H1 (cell line): ENCODE data around the gene PML. TPM values are rescaled to one million over a fixed set of nuclear protein-coding genes. Genes with fewer than 3 reads are reported as not detected.

ENCODE experiments used
- ASH2L ChIP-seq: fragments of 200-600, 300-600 bp; sonication (generic); IDR thresholded peaks from one replicate; pipeline ENCODE4 v1.7.1; 2017; ENCODE audit warnings: low read length
- BACH1 ChIP-seq: IDR thresholded peaks from 2 replicates; pipeline ENCODE4 v1.6.1; 2012; ENCODE audit warnings: low read length, improper control_type of control experiment
- BCL11A ChIP-seq, 2 experiments: IDR thresholded peaks; one replicate each; pipeline ENCODE4 v1.6.1; 2011; ENCODE audit warnings: low read depth in 2 of 2, low read length in 2 of 2, mild to moderate bottlenecking in 2 of 2
- KDM4A ChIP-seq: IDR thresholded peaks from one replicate; pipeline ENCODE4 v1.7.1; 2012; ENCODE audit warnings: low read depth, mild to moderate bottlenecking, moderate library complexity, low read length, inconsistent platforms; ENCODE audit not compliant: severe bottlenecking
- RAD21 ChIP-seq, 2 experiments: IDR thresholded peaks in 1 of 2; conservative IDR thresholded peaks in 1 of 2; 2 replicates each; pipeline ENCODE4 v1.6.1; 2011; ENCODE audit warnings: low read depth in 2 of 2, low read length in 2 of 2, improper control_type of control experiment in 1 of 2, inconsistent platforms in 1 of 2, mild to moderate bottlenecking in 1 of 2, moderate library complexity in 1 of 2
- RFX5 ChIP-seq: IDR thresholded peaks from 2 replicates; pipeline ENCODE4 v1.6.1; 2011; ENCODE audit warnings: low read depth, low read length, improper control_type of control experiment, borderline replicate concordance
- RXRA ChIP-seq: IDR thresholded peaks from 2 replicates; pipeline ENCODE4 v1.6.1; 2011; ENCODE audit warnings: low read depth, mild to moderate bottlenecking, low read length, moderate library complexity; ENCODE audit not compliant: insufficient read depth
- SIN3A ChIP-seq, 2 experiments: IDR thresholded peaks in 1 of 2; conservative IDR thresholded peaks in 1 of 2; 2 replicates each; pipeline ENCODE4 v1.6.1; 2011 to 2012; ENCODE audit warnings: low read length in 2 of 2, improper control_type of control experiment in 1 of 2, low read depth in 1 of 2, mild to moderate bottlenecking in 1 of 2
- SP2 ChIP-seq: IDR thresholded peaks from 2 replicates; pipeline ENCODE4 v1.6.1; 2012; ENCODE audit warnings: mild to moderate bottlenecking, low read length, inconsistent platforms
- SRF ChIP-seq: IDR thresholded peaks from 2 replicates; pipeline ENCODE4 v1.6.1; 2011; ENCODE audit warnings: mild to moderate bottlenecking, low read depth, low read length, moderate library complexity
- TAF1 ChIP-seq: IDR thresholded peaks from 2 replicates; pipeline ENCODE4 v1.6.1; 2011; ENCODE audit warnings: mild to moderate bottlenecking, low read depth, low read length
- TAF7 ChIP-seq: optimal IDR thresholded peaks from 2 replicates; pipeline ENCODE3; 2011; ENCODE audit warnings: low read depth, mild to moderate bottlenecking, inconsistent platforms, low read length, moderate library complexity, borderline replicate concordance
- polyA plus RNA-seq, 7 experiments: library from polyadenylated mRNA; depleted of rRNA in 3 of 7; stranded (reverse) in 5 of 7; unstranded in 2 of 7; fragments of >200 nt in 5 of 7; fragments of 200-250 nt in 2 of 7; gene quantifications; 1 replicate in 5 of 7; 2 replicates in 1 of 7; 4 replicates in 1 of 7; pipeline versions ENCODE4 v1.2.1 to v1.2.3, GENCODE V29; 2011 to 2013; ENCODE audit warnings: missing spikeins in 2 of 7, mixed read lengths in 2 of 7
- total RNA-seq: library from RNA; stranded (reverse); fragmentation: NEBNext Ultra II Directional; extraction: Animal tissue kit (Norgen Biotek cat#: 25700); gene quantifications from 2 replicates; pipeline ENCODE4 v1.2.1, GENCODE V29; 2021
- TF ChIP-seq, protein P1 (sequence below): IDR thresholded peaks from 2 replicates; pipeline ENCODE4 v1.6.1; 2011; ENCODE audit warnings: low read depth, mild to moderate bottlenecking, low read length; ENCODE audit not compliant: insufficient read depth
- TF ChIP-seq, protein P2 (sequence below): IDR thresholded peaks from 2 replicates; pipeline ENCODE4 v1.6.1; 2011; ENCODE audit warnings: low read length, improper control_type of control experiment
- TF ChIP-seq, protein P3 (sequence below): IDR thresholded peaks from 2 replicates; pipeline ENCODE4 v1.6.1; 2012; ENCODE audit warnings: inconsistent platforms
- TF ChIP-seq, protein P4 (sequence below): IDR thresholded peaks from 2 replicates; pipeline ENCODE4 v1.6.1; 2012; ENCODE audit warnings: inconsistent platforms
- TF ChIP-seq, protein P5 (sequence below), 3 experiments: IDR thresholded peaks; 1 replicate in 2 of 3; 2 replicates in 1 of 3; pipeline versions ENCODE4 v1.5.1 to v1.6.1; 2011; ENCODE audit warnings: low read length in 3 of 3, mild to moderate bottlenecking in 3 of 3, inconsistent platforms in 2 of 3, low read depth in 1 of 3, moderate library complexity in 1 of 3; ENCODE audit not compliant: insufficient read depth in 1 of 3; ENCODE audit errors: control extremely low read depth in 1 of 3

The PML gene
- total and polyA plus RNA-seq, 2 of the 8 experiments (the other 6 are each of a cell fraction or from before 2014, with no cell fraction given): 14.9 to 30.3 TPM

DNA sequence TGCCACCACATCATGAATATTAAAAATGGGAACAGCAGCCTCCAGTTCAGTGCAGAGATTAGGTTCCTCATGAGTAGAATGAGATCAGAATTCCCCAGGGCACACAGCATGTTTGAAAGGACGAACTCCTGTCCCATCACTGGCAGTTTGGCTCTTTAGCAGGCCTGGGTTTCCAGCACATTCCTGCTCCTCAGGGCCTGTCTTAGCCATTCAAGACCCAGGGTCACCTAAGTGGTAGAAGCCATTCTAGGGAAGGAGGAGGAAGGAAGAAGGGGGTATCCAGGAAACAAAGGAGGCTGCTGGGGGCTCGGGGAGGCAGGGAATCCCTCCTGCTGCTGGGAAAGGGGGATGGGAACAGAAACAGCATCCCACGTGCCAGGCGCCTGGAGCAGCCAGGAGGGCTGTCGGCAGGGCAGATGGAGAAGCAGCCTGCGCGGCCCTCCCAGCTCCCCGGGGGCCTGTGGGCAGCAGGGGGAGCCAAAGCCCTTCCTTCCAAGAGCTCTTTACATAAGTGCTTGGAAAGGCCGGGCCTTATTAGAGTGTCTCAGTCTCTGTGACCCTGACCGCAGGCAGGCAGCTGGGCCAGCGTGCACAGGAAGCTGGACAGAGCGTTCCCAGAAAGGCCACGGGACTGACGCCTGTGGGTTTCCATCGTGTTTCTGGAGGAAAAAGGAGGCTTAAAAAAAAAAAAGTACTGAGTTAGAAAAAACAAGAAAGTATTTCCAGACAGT is 43.5 kb upstream of the PML start (continued):
- TF ChIP-seq, protein P1, sequence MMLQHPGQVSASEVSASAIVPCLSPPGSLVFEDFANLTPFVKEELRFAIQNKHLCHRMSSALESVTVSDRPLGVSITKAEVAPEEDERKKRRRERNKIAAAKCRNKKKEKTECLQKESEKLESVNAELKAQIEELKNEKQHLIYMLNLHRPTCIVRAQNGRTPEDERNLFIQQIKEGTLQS: no peak
- TF ChIP-seq TAF1 (peak; percentile 49; the same call in 1 of the 2 replicates), RXRA (no peak), RAD21 (IDR thresholded peaks at IDR 0.05 in 1 of 2, conservative IDR thresholded peaks at IDR 0.05 in 1 of 2; ENCODE audit: low read depth in 2 of 2, low read length in 2 of 2) (peak; percentile 81 to 87), TAF7 (peak; percentile 58), SP2 (no peak), ASH2L (peak; percentile 79), KDM4A (no peak), SRF (no peak), BACH1 (no peak), RFX5 (no peak), SIN3A (conservative IDR thresholded peaks at IDR 0.05 in 1 of 2, IDR thresholded peaks at IDR 0.05 in 1 of 2; ENCODE audit: low read depth in 1 of 2, low read length in 2 of 2) (0 out of 4 replicates have a peak, but pooled peaks of 1 of the 2 experiments have one; percentile 38), BCL11A (IDR thresholded peaks at IDR 0.05; ENCODE audit: low read depth in 2 of 2, low read length in 2 of 2) (no peak)
- TF ChIP-seq, protein P2, sequence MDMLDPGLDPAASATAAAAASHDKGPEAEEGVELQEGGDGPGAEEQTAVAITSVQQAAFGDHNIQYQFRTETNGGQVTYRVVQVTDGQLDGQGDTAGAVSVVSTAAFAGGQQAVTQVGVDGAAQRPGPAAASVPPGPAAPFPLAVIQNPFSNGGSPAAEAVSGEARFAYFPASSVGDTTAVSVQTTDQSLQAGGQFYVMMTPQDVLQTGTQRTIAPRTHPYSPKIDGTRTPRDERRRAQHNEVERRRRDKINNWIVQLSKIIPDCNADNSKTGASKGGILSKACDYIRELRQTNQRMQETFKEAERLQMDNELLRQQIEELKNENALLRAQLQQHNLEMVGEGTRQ: peak; percentile 48; the same call in 1 of the 2 replicates
- TF ChIP-seq, protein P3, sequence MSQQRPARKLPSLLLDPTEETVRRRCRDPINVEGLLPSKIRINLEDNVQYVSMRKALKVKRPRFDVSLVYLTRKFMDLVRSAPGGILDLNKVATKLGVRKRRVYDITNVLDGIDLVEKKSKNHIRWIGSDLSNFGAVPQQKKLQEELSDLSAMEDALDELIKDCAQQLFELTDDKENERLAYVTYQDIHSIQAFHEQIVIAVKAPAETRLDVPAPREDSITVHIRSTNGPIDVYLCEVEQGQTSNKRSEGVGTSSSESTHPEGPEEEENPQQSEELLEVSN: peak; percentile 86
- TF ChIP-seq, protein P4, sequence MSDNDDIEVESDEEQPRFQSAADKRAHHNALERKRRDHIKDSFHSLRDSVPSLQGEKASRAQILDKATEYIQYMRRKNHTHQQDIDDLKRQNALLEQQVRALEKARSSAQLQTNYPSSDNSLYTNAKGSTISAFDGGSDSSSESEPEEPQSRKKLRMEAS: peak; percentile 96
- TF ChIP-seq, protein P5, sequence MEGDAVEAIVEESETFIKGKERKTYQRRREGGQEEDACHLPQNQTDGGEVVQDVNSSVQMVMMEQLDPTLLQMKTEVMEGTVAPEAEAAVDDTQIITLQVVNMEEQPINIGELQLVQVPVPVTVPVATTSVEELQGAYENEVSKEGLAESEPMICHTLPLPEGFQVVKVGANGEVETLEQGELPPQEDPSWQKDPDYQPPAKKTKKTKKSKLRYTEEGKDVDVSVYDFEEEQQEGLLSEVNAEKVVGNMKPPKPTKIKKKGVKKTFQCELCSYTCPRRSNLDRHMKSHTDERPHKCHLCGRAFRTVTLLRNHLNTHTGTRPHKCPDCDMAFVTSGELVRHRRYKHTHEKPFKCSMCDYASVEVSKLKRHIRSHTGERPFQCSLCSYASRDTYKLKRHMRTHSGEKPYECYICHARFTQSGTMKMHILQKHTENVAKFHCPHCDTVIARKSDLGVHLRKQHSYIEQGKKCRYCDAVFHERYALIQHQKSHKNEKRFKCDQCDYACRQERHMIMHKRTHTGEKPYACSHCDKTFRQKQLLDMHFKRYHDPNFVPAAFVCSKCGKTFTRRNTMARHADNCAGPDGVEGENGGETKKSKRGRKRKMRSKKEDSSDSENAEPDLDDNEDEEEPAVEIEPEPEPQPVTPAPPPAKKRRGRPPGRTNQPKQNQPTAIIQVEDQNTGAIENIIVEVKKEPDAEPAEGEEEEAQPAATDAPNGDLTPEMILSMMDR (IDR thresholded peaks at IDR 0.05; ENCODE audit: control extremely low read depth in 1 of 3, insufficient read depth in 1 of 3, low read depth in 1 of 3, low read length in 3 of 3): peak; percentile 68 to 92 (median 81)
